CD4-positive, alpha-beta memory T cell (primary cell): ENCODE data around the gene KRT7. TPM values are rescaled to one million over a fixed set of nuclear protein-coding genes. Genes with fewer than 3 reads are reported as not detected.

Experiments used
- CTCF ChIA-PET: fragments of 350-600 bp; sonication (Branson Sonifier 250); formaldehyde crosslinking; loops from one replicate; lab custom pipeline; 2021; ENCODE audit warnings: inconsistent platforms; ENCODE audit not compliant: partially characterized antibody; lab: Charles Lee
- POLR2A ChIA-PET: fragments of 350-600 bp; sonication (Branson Sonifier 250); formaldehyde crosslinking; loops from one replicate; lab custom pipeline; 2021; ENCODE audit not compliant: partially characterized antibody; lab: Charles Lee
- DNase-seq, 5 donors: peaks; one replicate each; pipeline versions ENCODE4 v3.0.0 to v3.0.0-alpha.2; 2020 to 2022; ENCODE audit warnings: mixed read lengths in 1 of 5
- H3K27ac ChIP-seq: one replicate; pipeline ENCODE4 v1.7.0; 2013; ENCODE audit warnings: low read depth, low read length
- H3K27me3 ChIP-seq: 2 replicates; pipeline ENCODE4 v1.7.0; 2013; ENCODE audit warnings: mild to moderate bottlenecking, low read length, moderate library complexity; ENCODE audit not compliant: insufficient read depth
- H3K36me3 ChIP-seq: 2 replicates; pipeline ENCODE4 v1.7.0; 2013; ENCODE audit warnings: mild to moderate bottlenecking, low read length, moderate library complexity; ENCODE audit not compliant: insufficient read depth
- H3K4me1 ChIP-seq: 2 replicates; pipeline ENCODE4 v1.7.0; 2013; ENCODE audit warnings: mild to moderate bottlenecking, low read length, moderate library complexity; ENCODE audit not compliant: insufficient read depth
- H3K4me3 ChIP-seq, 2 donors: one replicate each; pipeline ENCODE4 v1.7.0; 2013; ENCODE audit warnings: low read length in 2 of 2, mild to moderate bottlenecking in 1 of 2
- H3K9me3 ChIP-seq, 2 donors: one replicate each; pipeline ENCODE4 v1.7.0; 2013; ENCODE audit warnings: low read length in 2 of 2, control low read depth in 1 of 2; ENCODE audit not compliant: control insufficient read depth in 1 of 2
- H3K27ac Mint-ChIP-seq, 7 donors: one replicate each; pipeline ENCODE4 v1.8.0; 2020 to 2021; ENCODE audit warnings: mixed read lengths in 7 of 7, mild to moderate bottlenecking in 6 of 7, inconsistent platforms in 3 of 7, moderate library complexity in 3 of 7
- H3K27me3 Mint-ChIP-seq, 2 donors: one replicate each; pipeline ENCODE4 v1.8.0; 2020 to 2021; ENCODE audit warnings: mixed read lengths in 2 of 2
- H3K36me3 Mint-ChIP-seq, 2 donors: one replicate each; pipeline ENCODE4 v1.8.0; 2020 to 2021; ENCODE audit warnings: mixed read lengths in 2 of 2, inconsistent platforms in 1 of 2, mild to moderate bottlenecking in 1 of 2
- H3K4me1 Mint-ChIP-seq, 4 donors: one replicate each; pipeline ENCODE4 v1.8.0; 2020 to 2021; ENCODE audit warnings: mixed read lengths in 4 of 4, mild to moderate bottlenecking in 1 of 4
- H3K4me3 Mint-ChIP-seq, 8 donors: one replicate each; pipeline ENCODE4 v1.8.0; 2020 to 2021; ENCODE audit warnings: mixed read lengths in 8 of 8, mild to moderate bottlenecking in 7 of 8, moderate library complexity in 6 of 8, inconsistent platforms in 3 of 8
- H3K9me3 Mint-ChIP-seq, 8 donors: one replicate each; pipeline ENCODE4 v1.8.0; 2020 to 2021; ENCODE audit warnings: mixed read lengths in 8 of 8, mild to moderate bottlenecking in 5 of 8, inconsistent platforms in 3 of 8, moderate library complexity in 1 of 8
- intact Hi-C: fragments of 100-400 bp; cut with micrococcal nuclease; formaldehyde crosslinking; loops from one replicate; pipeline ENCODE4 v1.15.1; 2023
- polyA plus RNA-seq, 2 donors: library from polyadenylated mRNA; unstranded; fragments of 300-500 nt; fragmentation: Illumina TruSeq; gene quantifications; one replicate each; pipeline ENCODE4 v1.2.3, GENCODE V29; 2021
- total RNA-seq, 2 experiments: library from RNA; stranded (reverse); gene quantifications; one replicate each; pipeline ENCODE4 v1.2.3, GENCODE V29; 2021

Gene KRT7
- total and polyA plus RNA-seq, 4 experiments from 2014 or later = not detected

DNA sequence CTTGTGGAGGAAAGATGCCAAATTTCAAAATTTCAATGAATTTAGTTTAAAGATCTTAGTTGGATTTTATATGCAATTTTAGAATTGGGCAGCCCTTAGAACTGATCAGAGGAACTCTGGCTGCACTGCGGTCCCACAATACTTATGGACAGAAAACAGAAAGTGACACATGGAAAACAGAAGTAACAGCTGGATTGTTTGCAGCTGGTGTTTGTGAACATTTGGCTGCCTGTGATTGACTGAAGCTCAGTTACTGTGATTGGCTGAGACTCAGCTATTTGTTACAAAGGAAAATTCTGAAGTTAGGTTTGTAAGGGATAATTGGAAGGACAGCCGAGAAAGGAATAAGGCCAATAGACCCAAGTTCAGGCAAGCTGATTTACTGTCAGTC is 31.4 kb downstream of the KRT7 start:
- no peaks in the 10 kb centered on the region for H3K27me3 ChIP-seq
- Mint-ChIP-seq H3K4me1 (peaks cover 0 to 12% (median 5%) of the 10 kb centered on the region in 4 donors), H3K27me3 (peaks cover 20 to 25% of the 10 kb centered on the region in 2 donors), H3K4me3 (no peak overlapping the region), H3K9me3 (peaks cover 0 to 2% (median 0%) of the 10 kb centered on the region in 8 donors), H3K27ac (no peak overlapping the region), H3K36me3 (no peaks in the 10 kb centered on the region)
- H3K27ac ChIP-seq = no peak overlapping the region
- no peaks in the 10 kb centered on the region for H3K4me1 ChIP-seq
- no peak for DNase-seq
- H3K4me3 ChIP-seq = no peak overlapping the region
- intact Hi-C loops = no loop called here
- no peaks in the 10 kb centered on the region for H3K36me3 ChIP-seq
- POLR2A ChIA-PET = no interaction called here
- CTCF ChIA-PET = interaction anchor here (1.0 to 8.5 kb wide), 2 partner anchors 14 to 54 kb away, joined by 3 to 77 read pairs; no protein-coding TSS in a partner anchor
- H3K9me3 ChIP-seq = no peaks in the 10 kb centered on the region

- H3K4me1 Mint-ChIP-seq = no peaks in the 10 kb centered on the region
- DNase-seq = no peak
- intact Hi-C loops = no loop called here
- Histone ChIP-seq H3K27me3 (peaks cover 4% of the 10 kb centered on the region), H3K4me1 (no peaks in the 10 kb centered on the region), H3K27ac (no peak overlapping the region), H3K9me3 (no peaks in the 10 kb centered on the region), H3K4me3 (no peak overlapping the region), H3K36me3 (no peaks in the 10 kb centered on the region)
- H3K9me3 Mint-ChIP-seq = peaks cover 0 to 2% (median 0%) of the 10 kb centered on the region in 8 donors
- CTCF ChIA-PET = interaction anchor here (0.7 to 8.5 kb wide), 2 partner anchors 12 to 1633 kb away, joined by 3 to 77 read pairs; no protein-coding TSS in a partner anchor
- POLR2A ChIA-PET = no interaction called here
- no peak overlapping the region for H3K27ac Mint-ChIP-seq
- H3K36me3 Mint-ChIP-seq = no peaks in the 10 kb centered on the region
- peaks cover 18 to 24% of the 10 kb centered on the region in 2 donors for H3K27me3 Mint-ChIP-seq
- no peak overlapping the region for H3K4me3 Mint-ChIP-seq
Observed at GRCh38 chr12:52266514-52266913, 33.5 kb downstream of the KRT7 start.

DNA sequence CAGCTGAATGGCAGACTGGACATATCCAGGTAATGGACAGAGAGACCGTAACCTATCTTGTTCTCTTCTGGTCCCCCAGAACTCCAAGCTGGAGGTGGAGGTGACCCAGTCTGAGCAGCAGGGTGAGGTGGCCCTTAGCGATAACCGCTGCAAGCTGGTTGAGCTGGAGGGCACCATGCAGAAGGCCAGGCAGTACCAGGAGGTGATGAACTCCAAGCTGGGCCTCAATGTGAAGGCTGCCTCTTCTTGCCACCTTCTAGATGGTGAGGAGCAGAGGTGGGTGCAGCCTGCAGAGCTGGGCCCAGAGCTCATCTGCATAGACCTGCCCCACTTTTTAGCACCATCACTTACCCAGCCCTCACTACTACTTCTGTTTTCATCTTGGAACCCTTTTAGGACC is 34.2 kb downstream of the KRT7 start:
- Histone ChIP-seq H3K4me1 (no peaks in the 10 kb centered on the region), H3K36me3 (no peaks in the 10 kb centered on the region), H3K27ac (no peak overlapping the region), H3K27me3 (peaks cover 4% of the 10 kb centered on the region), H3K4me3 (no peak overlapping the region), H3K9me3 (no peaks in the 10 kb centered on the region)
- H3K27me3 Mint-ChIP-seq = peaks cover 13 to 19% of the 10 kb centered on the region in 2 donors
- ChIA-PET CTCF (interaction anchor here (0.7 to 8.5 kb wide), 2 partner anchors 11 to 1633 kb away, joined by 3 to 77 read pairs; no protein-coding TSS in a partner anchor), POLR2A (no interaction called here)
- no peaks in the 10 kb centered on the region for H3K4me1 Mint-ChIP-seq
- H3K9me3 Mint-ChIP-seq = peaks cover 0 to 2% (median 0%) of the 10 kb centered on the region in 8 donors
- H3K36me3 Mint-ChIP-seq = no peaks in the 10 kb centered on the region
- DNase-seq = no peak
- intact Hi-C loops = no loop called here
- no peak overlapping the region for H3K4me3 Mint-ChIP-seq
- no peak overlapping the region for H3K27ac Mint-ChIP-seq

GRCh38 chr12:52267699-52268098 is 34.7 kb downstream of the KRT7 start:
- H3K27me3 Mint-ChIP-seq = peaks cover 13 to 14% of the 10 kb centered on the region in 2 donors
- H3K4me1 Mint-ChIP-seq = no peaks in the 10 kb centered on the region
- H3K4me3 ChIP-seq = no peak overlapping the region
- H3K27ac Mint-ChIP-seq = no peak overlapping the region
- no peaks in the 10 kb centered on the region for H3K9me3 ChIP-seq
- ChIA-PET POLR2A (no interaction called here), CTCF (interaction anchor here (8.5 kb wide), 1 partner anchor 11 kb away, joined by 77 read pairs; no protein-coding TSS in a partner anchor)
- no peaks in the 10 kb centered on the region for H3K36me3 Mint-ChIP-seq
- no peak overlapping the region for H3K4me3 Mint-ChIP-seq
- peaks cover 0 to 2% (median 0%) of the 10 kb centered on the region in 8 donors for H3K9me3 Mint-ChIP-seq
- no peak for DNase-seq
- H3K27ac ChIP-seq = no peak overlapping the region
- H3K27me3 ChIP-seq = peaks cover 4% of the 10 kb centered on the region
- H3K4me1 ChIP-seq = no peaks in the 10 kb centered on the region
- no peaks in the 10 kb centered on the region for H3K36me3 ChIP-seq
- intact Hi-C loops = no loop called here

DNA sequence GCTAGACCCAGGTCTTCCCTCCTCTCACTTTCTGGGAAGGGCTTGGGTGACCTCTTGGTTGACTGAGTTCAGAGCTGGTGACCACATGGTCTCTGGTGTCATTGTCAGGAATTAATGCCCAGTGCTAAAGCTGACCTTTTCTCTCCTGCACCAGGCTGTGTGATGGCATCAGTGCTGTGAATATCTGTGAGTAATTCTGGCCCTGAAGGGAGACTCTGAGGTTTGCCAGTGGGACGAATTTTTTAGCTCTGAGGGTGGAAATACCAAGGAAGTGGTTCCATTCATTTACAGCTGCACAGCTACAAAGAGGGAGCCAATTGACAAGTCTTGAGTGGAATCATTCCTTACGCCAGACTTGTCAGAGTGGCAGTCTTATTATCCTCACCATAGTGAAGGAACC is 35.2 kb downstream of the KRT7 start:
- POLR2A ChIA-PET = no interaction called here
- CTCF ChIA-PET = interaction anchor here (8.5 kb wide), 1 partner anchor 10 kb away, joined by 77 read pairs; no protein-coding TSS in a partner anchor

DNA sequence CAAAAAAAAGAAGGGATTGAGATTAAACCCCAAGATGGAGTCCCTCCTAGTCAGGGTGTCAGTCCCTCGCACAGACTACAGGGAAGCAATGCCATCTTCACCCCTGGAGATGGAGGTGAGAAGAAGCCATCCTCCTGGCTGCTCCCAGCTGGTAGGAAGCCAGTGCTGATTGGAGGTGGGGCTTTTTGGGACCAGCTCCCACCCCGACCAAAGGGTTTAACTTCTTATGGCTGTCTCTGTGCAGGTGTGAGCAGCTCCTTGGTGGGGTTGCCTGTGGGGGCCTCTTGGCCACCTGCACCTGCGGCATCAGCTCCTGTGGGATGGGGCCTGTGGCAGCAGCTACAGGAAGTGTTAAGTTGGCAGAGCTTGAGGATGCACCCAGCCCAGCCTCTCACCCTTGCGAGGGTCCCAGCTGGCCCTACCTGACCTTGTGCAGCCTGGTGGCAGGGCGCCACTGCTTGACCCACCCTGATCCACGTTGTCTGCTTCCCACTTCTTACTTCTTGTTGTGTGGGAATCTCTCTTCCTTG is 37.6 kb downstream of the KRT7 start:
- CTCF ChIA-PET = interaction anchor here (8.5 kb wide), 1 partner anchor 8 kb away, joined by 77 read pairs; no protein-coding TSS in a partner anchor
- POLR2A ChIA-PET = no interaction called here
- no peaks in the 10 kb centered on the region for H3K9me3 ChIP-seq
- intact Hi-C loops = no loop called here
- H3K4me1 ChIP-seq = no peaks in the 10 kb centered on the region
- no peak for DNase-seq
- H3K27ac ChIP-seq = no peak overlapping the region
- Mint-ChIP-seq H3K4me1 (no peaks in the 10 kb centered on the region), H3K4me3 (no peak overlapping the region), H3K27ac (no peak overlapping the region), H3K9me3 (peaks cover 0 to 2% (median 0%) of the 10 kb centered on the region in 8 donors), H3K36me3 (no peaks in the 10 kb centered on the region), H3K27me3 (peaks cover 13% of the 10 kb centered on the region in 2 donors)
- no peak overlapping the region for H3K4me3 ChIP-seq
- H3K27me3 ChIP-seq = peaks cover 4% of the 10 kb centered on the region
- no peaks in the 10 kb centered on the region for H3K36me3 ChIP-seq

More for the DNA sequence above, 35.2 kb downstream of the KRT7 start:
- Histone ChIP-seq H3K9me3 (no peaks in the 10 kb centered on the region), H3K27ac (no peak overlapping the region), H3K27me3 (peaks cover 4% of the 10 kb centered on the region), H3K36me3 (no peaks in the 10 kb centered on the region), H3K4me3 (no peak overlapping the region), H3K4me1 (no peaks in the 10 kb centered on the region)
- no peak for DNase-seq
- intact Hi-C loops = no loop called here
- Mint-ChIP-seq H3K4me1 (no peaks in the 10 kb centered on the region), H3K27ac (no peak overlapping the region), H3K9me3 (peaks cover 0 to 2% (median 0%) of the 10 kb centered on the region in 8 donors), H3K36me3 (no peaks in the 10 kb centered on the region), H3K4me3 (no peak overlapping the region), H3K27me3 (peaks cover 13% of the 10 kb centered on the region in 2 donors)

DNA sequence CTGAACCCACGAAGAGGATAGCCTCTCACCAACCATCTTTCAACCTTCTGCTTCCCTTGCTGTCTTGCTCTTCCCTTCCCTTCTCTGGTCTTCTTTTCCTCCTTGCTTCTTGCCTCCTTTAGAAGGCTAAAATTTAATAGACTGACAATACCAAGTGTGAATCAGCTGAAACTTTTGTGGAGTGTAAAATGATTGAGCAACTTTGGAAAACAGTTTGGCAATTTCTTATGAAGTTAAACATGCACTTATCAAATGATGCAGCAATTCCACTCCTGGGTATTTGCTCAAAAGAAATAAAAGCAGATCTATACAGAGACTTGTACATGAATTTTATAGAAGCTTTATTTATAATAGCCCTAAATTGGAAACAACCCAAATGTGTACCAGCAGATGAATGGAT is 38.1 kb downstream of the KRT7 start:
- H3K27ac ChIP-seq = no peak overlapping the region
- H3K4me3 ChIP-seq = no peak overlapping the region
- DNase-seq = no peak
- Mint-ChIP-seq H3K36me3 (no peaks in the 10 kb centered on the region), H3K4me3 (no peak overlapping the region), H3K9me3 (peaks cover 0 to 2% (median 0%) of the 10 kb centered on the region in 8 donors), H3K27me3 (peaks cover 13 to 15% of the 10 kb centered on the region in 2 donors), H3K4me1 (no peaks in the 10 kb centered on the region), H3K27ac (no peak overlapping the region)
- H3K27me3 ChIP-seq = peaks cover 4% of the 10 kb centered on the region
- CTCF ChIA-PET = interaction anchor here (8.5 kb wide), 1 partner anchor 8 kb away, joined by 77 read pairs; no protein-coding TSS in a partner anchor
- no peaks in the 10 kb centered on the region for H3K36me3 ChIP-seq
- intact Hi-C loops = no loop called here
- H3K9me3 ChIP-seq = no peaks in the 10 kb centered on the region
- H3K4me1 ChIP-seq = no peaks in the 10 kb centered on the region
- POLR2A ChIA-PET = no interaction called here
